Upper lobe of left lung (tissue), 4 donors: ENCODE results near the gene FKBP5.

Source experiments
- POLR2AphosphoS5 ChIP-seq, 2 donors: sonication (generic); formaldehyde crosslinking; IDR thresholded peaks; one replicate each; pipeline ENCODE4 v1.5.1; 2017; ENCODE audit warnings: antibody characterized with exemption in 2 of 2
- TF ChIP-seq, protein P1 (sequence below), 6 experiments: fragments of 450-650 bp in 4 of 6; fragments of 200-600 bp in 2 of 6; sonication (generic) in 2 of 6; IDR thresholded peaks; one replicate each; pipeline ENCODE4 v1.5.1; 2016 to 2019; ENCODE audit warnings: antibody characterized with exemption in 6 of 6

DNA sequence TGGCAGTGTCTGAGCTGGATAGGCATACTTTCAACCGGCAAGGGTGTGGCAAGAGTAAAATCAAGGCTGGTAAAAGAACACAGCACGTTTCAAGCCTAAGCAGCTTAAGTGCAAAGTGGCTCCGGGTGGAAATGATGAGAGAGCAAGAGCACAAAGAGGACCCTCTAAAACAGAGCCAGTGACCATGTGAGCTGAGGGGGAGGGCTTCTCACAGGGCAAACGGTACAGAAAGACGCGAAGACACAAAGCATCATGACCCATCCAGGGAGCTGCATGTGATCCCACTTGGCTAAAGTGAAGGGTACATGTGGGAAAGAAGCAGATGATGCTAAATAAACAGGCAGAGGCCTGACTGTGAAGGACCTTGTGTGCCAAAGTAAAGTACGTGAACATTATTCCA, 25.7 kb downstream of the FKBP5 start:
- TF ChIP-seq, protein P1, sequence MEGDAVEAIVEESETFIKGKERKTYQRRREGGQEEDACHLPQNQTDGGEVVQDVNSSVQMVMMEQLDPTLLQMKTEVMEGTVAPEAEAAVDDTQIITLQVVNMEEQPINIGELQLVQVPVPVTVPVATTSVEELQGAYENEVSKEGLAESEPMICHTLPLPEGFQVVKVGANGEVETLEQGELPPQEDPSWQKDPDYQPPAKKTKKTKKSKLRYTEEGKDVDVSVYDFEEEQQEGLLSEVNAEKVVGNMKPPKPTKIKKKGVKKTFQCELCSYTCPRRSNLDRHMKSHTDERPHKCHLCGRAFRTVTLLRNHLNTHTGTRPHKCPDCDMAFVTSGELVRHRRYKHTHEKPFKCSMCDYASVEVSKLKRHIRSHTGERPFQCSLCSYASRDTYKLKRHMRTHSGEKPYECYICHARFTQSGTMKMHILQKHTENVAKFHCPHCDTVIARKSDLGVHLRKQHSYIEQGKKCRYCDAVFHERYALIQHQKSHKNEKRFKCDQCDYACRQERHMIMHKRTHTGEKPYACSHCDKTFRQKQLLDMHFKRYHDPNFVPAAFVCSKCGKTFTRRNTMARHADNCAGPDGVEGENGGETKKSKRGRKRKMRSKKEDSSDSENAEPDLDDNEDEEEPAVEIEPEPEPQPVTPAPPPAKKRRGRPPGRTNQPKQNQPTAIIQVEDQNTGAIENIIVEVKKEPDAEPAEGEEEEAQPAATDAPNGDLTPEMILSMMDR (IDR thresholded peaks at IDR 0.05), result no peak
- no peak for TF ChIP-seq POLR2AphosphoS5 (IDR thresholded peaks at IDR 0.05)
